GM15510 (cell line): Measurements from ENCODE around the gene ORC2.
A peak's percentile ranks its signal among the peaks of the same experiment; 100 is the strongest.

ENCODE experiments used
- POLR2A ChIP-seq: IDR thresholded peaks from 3 replicates; pipeline ENCODE4 v1.6.1; 2011; ENCODE audit warnings: borderline replicate concordance; ENCODE audit not compliant: insufficient read length; ENCODE audit errors: extremely low read depth

Gene ORC2

GRCh38 chr2:200888704-200889625 is 74.5 kb downstream of the ORC2 start, which contains the start of the genes NIF3L1 and PPIL3:
NIF3L1 (plus strand) TSS chr2:200889371; CDS start chr2:200891944, 2,573 bp downstream.
PPIL3 (minus strand) TSS chr2:200889077; CDS start chr2:200887615, 1,462 bp downstream.
- TF ChIP-seq POLR2A, result peak; percentile 53

- TF ChIP-seq POLR2A, result no peak
Observed at GRCh38 chr2:200878289-200878880, 85.1 kb downstream of the ORC2 start.

GRCh38 chr2:200877443-200877842 is 86.0 kb downstream of the ORC2 start:
- no peak for TF ChIP-seq POLR2A

- no peak for TF ChIP-seq POLR2A
Observed at GRCh38 chr2:200873560-200873959, 89.9 kb downstream of the ORC2 start.

GRCh38 chr2:200871151-200871550 is 92.3 kb downstream of the ORC2 start:
- TF ChIP-seq POLR2A, result no peak

GRCh38 chr2:200869014-200869413 is 94.4 kb downstream of the ORC2 start:
- no peak for TF ChIP-seq POLR2A

GRCh38 chr2:200864176-200865034 is 99.1 kb downstream of the ORC2 start, which contains the start of gene CLK1:
CLK1 (minus strand) TSS chr2:200864658; CDS start chr2:200861862, 2,796 bp downstream.
- peak; percentile 95 for TF ChIP-seq POLR2A

GRCh38 chr2:200863782-200864175 is 99.7 kb downstream of the ORC2 start:
- no peak for TF ChIP-seq POLR2A

GRCh38 chr2:200862532-200863000 is 100.9 kb downstream of the ORC2 start:
- peak; percentile 27 for TF ChIP-seq POLR2A

GRCh38 chr2:200861617-200862155 is 101.8 kb downstream of the ORC2 start:
- no peak for TF ChIP-seq POLR2A

- no peak for TF ChIP-seq POLR2A
Observed at GRCh38 chr2:200860092-200860795, 103.2 kb downstream of the ORC2 start.
